Skin of body (tissue), 2 donors: Measurements from ENCODE around the gene PEF1. TPM values are rescaled to one million over a fixed set of nuclear protein-coding genes. Genes with fewer than 3 reads are reported as not detected.

Experiments used
- DNase-seq: peaks from one replicate; lab custom pipeline; 2025; lab: John Stamatoyannopoulos, UW
- total RNA-seq: library from RNA; depleted of rRNA; stranded (reverse); fragments of >200 nt; gene quantifications from one replicate; pipeline ENCODE4 v1.2.3, GENCODE V29; 2014

PEF1 gene
- total RNA-seq, 1 donor from 2014 or later: 49.9 TPM

DNA sequence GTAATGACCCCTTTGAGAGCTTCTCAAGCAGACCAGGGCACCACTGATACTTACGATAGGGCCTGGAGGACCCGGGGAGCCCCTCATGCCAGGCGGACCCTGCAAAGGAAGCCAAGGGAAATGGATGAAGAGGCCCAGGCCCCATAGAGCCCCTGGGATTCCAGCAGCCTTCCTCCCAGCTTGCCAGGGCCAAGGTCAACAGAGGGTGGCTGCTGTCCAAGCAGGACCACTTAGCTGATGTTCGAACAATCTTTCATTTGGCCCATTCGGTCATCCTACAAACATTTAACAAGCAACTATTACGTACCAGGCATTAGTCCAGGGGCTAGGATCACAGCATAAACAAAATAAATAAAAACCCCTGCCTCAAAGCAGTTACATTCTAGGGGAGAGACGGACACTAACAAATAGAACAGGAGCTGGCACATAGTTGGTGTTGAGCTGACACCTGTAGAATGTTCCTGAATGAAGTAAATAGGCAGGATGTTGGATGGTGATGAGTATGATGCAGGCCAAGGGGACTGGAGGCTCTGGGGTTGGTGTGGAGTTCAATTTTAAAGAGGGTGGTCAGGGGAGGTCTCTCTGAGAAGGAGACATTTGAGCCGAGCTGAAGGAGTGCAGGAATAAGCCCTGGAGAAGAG is 27.0 kb upstream of the PEF1 start:
- DNase-seq: no peak

GRCh38 chr1:31671147-31671546 is 26.5 kb upstream of the PEF1 start:
- no peak for DNase-seq

GRCh38 chr1:31670593-31670964 is 25.9 kb upstream of the PEF1 start:
- no peak for DNase-seq

- DNase-seq: peak; percentile 61
Observed at GRCh38 chr1:31669786-31670592, 25.3 kb upstream of the PEF1 start.

DNA sequence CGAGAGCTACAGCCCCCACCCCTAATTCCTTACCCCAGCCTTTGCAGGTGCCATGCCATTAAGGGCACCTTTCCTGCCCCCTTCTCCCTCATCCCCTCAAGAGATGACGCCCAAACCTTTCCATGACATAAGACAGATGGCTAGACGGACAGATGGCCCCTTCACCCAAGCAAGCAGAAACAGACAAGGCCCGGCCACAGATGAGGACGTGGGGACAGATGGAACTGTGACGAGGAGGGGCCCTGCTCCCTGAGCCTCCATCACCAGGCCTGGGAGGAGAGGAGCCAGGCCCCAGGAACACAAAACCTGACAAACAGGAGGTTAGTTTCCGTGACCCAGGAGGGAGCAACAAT is 24.7 kb upstream of the PEF1 start:
- no peak for DNase-seq

DNA sequence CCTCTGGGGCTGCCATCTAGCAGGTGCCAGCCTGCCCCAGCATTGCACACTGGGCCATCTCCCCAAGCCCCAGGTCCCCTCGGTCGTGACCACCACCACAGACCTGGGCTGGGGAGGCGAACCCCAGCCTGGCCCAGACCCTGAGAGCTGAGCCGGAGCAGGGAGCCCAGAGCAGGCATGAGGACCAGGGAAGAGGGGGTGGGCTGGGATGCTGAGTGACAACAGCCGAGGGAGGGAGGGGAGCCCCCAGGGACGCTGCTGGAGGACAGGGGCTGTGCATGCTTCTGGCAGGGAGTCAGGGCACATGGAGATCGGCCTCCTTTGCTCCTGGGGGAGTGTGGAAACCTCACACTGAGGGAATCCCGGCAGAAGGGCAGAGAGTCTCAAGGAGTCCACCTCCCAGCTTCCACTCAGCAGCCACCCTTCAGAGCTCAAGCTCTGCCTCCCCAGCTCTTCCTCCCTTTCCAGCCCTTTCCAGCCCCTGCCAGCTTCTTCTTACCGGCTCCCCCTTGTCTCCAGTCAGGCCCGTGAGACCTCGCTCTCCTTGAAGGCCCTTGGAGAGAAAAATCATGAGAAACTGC is 23.7 kb upstream of the PEF1 start:
- no peak for DNase-seq

DNA sequence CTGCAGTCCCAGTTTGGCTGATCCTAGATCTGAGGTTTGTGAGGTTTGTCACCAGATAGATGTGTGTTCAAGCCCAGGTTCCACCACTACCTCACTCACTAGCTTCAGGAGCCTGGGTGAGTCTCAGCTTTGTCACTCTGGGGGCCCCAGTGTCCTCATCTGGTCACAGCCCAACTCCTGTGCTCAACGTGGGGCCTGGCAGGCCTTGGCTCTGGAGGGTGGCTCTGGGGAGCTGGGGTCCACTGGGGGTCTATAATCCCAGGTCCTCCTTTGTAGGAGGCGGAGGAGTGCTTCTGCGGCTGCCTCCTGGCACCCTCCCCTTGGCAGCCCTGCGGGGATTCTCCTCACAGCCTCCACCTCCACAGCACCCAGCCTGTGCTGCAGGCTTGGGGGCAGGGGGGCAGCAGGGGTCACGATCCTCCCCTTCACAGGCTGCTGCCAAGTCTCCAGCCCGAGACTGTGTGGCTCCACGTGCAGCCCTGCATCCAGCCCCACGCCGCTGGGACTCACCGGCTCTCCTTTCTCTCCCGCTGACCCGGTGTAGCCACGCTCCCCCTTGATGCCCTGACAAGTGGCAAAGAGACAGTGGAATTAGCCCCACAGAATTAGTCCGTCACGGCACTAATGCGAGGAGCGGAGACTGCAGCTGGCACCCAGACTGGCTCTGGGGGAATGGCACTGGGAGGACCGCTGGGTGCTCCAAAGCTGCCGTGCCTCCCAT is 22.5 kb upstream of the PEF1 start:
- DNase-seq: no peak

DNA sequence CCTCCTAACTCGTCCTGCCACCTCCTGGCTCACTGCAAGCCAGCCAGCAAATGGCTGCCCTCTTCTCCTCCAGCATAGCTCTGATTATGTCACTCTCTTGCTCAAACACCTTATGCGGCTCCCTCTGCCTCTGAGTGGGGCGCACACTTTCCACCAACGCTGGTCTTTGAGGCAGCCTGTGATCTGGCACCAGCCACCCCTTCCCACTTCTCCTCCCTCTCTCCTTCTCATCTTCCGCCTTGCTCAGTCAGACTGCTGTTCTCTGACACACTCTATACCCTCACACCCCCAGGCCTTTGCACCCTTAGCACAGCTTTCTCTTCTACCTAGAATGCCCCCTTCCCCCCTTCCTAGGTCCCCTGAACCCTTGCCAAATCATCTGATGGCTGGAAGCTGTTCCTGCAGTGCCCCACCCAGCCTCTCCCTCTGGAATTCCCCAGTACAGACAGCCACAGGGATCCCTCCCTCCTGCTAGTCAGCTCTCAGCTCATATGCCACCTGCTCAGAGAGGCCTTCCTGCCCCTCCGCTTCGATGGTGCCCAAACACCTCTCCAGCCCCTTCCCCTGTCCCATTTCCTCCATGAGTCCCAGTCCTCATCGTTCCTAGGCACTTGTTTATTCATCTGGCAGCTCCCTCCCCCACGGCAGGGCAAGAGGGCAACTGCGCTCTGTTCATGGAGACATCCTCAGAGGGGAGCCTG is 21.7 kb upstream of the PEF1 start:
- DNase-seq: no peak

DNA sequence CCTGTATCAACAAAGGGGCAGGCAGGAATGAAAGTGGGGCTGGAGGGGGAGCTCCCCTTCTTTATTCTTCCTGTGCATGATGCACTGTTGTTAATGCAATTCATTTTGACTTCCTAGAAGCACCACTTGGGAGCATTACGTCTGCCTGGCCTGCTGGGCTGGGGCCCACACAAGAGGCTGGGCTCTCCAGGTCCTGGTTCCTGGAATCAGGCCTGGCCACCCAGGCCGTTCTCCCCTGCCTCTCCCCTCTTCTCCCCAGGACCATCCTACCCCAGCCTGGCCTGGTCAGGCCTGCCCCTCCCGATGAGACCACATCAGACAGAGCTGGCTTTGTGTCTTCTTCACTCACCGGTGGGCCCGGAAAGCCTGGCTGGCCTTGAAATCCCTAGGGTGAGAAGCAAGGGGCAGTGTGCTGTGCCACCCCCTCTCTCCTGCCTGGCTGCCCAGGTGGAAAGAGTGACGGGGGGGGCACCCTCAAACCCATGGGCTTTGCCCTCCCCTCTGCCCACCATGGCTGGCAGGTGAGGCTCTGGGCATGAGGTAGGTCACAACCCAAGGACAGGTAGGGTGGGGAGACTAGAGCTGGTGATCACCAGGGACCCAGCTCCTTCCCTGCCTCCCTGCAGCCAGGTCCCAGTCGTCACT is 20.7 kb upstream of the PEF1 start:
- DNase-seq: no peak

DNA sequence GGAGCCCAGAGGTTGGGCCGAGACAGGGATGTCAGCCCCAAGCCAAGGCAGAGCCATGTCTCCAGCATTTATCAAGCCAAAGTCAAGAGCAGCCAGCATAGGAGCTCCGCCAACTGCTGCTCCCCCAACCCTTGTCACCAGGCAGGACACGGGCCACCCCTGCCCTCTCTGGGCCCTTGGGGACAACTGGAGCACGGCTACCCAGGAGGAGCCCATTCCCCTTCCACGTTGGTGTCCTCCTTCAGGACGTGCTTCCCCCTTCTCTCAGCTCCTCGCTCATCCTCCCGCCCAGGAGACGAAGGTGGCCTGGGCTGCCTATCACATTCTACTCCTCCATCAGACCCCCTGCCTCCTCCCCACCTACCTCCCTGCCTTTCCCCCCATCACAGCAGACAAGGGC is 19.9 kb upstream of the PEF1 start:
- DNase-seq: no peak

- no peak for DNase-seq
Observed at GRCh38 chr1:31663622-31664452, 19.2 kb upstream of the PEF1 start.

DNA sequence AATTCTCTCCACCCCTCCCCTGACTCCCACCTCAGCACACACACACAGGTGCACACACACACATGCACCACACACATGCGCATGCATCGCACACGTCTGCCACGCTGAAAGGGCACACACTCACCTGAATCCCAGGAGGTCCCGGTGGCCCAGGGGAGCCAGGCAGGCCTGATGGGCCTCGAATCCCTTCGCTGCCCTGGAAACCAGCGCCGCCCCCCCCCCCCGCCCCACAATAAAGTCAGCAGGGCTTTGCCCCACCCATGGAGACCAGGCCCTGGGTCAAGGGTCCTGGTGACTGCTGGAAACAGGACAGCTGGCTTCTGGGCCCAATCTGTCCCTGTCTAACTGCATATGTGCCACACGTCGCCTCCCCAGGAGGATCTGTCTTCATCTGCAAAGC is 17.8 kb upstream of the PEF1 start:
- no peak for DNase-seq

- no peak for DNase-seq
Observed at GRCh38 chr1:31661856-31662255, 17.2 kb upstream of the PEF1 start.

- no peak for DNase-seq
Observed at GRCh38 chr1:31660871-31661455, 16.3 kb upstream of the PEF1 start.

DNA sequence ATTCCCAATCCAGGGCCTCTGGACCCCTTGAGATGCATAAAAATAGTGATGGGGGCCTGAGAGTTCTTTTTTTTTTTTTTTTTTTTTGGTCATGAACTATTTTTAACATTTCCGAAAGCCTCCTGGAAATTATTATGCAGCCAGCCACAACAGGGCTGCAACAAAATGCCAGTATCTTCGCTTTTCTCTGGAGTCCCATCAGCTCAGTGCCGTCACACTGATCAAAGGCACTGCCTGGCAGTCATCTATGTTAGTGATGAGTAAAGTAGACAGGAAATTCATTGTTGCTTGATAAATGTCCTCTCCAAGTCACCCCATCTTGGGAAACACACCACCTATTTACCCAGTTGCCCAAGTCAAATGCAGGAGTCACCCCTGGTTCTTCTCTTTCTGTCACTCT is 15.2 kb upstream of the PEF1 start:
- no peak for DNase-seq

DNA sequence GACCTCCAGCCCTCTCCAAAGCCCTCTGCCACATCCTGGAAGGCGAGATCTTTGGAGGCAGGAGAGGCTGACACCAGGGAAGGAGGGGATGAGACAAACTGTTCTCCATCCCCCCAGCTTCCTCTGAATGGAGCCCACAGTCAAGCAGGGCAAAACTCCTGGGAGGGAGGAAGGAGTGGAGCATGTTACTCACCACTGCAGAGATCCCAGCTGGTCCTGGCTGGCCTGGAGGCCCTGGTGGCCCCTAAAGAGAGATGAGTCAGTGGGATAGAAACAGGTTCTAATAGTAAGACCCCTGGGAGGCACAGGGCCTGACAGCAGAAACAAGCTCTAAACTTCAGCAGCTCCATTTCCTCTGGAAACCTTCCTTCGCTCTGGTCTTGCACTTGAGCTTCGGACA is 14.0 kb upstream of the PEF1 start:
- no peak for DNase-seq

- DNase-seq: no peak
Observed at GRCh38 chr1:31657972-31658510, 13.4 kb upstream of the PEF1 start.

GRCh38 chr1:31657020-31657804 is 12.5 kb upstream of the PEF1 start:
- DNase-seq: no peak

- DNase-seq: no peak
Observed at GRCh38 chr1:31655756-31656155, 11.1 kb upstream of the PEF1 start.
